K562 (cell line): ENCODE measurements around the gene TLE6. TPM values are rescaled to one million over a fixed set of nuclear protein-coding genes. Genes with fewer than 3 reads are reported as not detected.
A peak's percentile ranks its signal among the peaks of the same experiment; 100 is the strongest.

Source experiments
- ATAC-seq: fragments of 200-7000 bp; cut with Tn5 transposase; 3 replicates; pipeline ENCODE4 v1.9.1; 2020; ENCODE audit warnings: moderate library complexity
- BruUV-seq: library from RNA; stranded (reverse); fragments of 400-500 nt; replicated peaks from 2 replicates; lab custom pipeline; 2021; lab: Mats Ljungman, UMichigan
- CTCF ChIA-PET: fragments of 300-600 bp; formaldehyde crosslinking; extraction: SDS; loops from one replicate; lab custom pipeline; 2021; ENCODE audit warnings: low intra/inter-chr PET ratio; lab: Yijun Ruan, JAX
- POLR2A ChIA-PET: fragments of 300-600, 350-650 bp; sonication (Branson Sonifier 250); formaldehyde crosslinking; extraction: SDS; loops from one replicate; lab custom pipeline; 2021; ENCODE audit warnings: antibody characterized with exemption, inconsistent platforms; lab: Yijun Ruan, JAX
- DNase-seq, 4 experiments: peaks; one replicate each; pipeline versions ENCODE4 v3.0.0 to v3.0.0-alpha.2; 2011 to 2018; ENCODE audit warnings: low spot score in 3 of 4, mixed read lengths in 3 of 4; ENCODE audit errors: extremely low read depth in 1 of 4
- FAIRE-seq: peaks from 2 replicates; lab custom pipeline; 2011; peaks lifted over from hg19 to GRCh38; lab: Jason Lieb, UNC
- H2AFZ ChIP-seq: 2 replicates; pipeline ENCODE4 v1.6.0; 2011; ENCODE audit warnings: low read depth, low read length, control low read depth, inconsistent platforms
- H3K27ac ChIP-seq: fragments of 200-600 bp; 3 replicates; pipeline ENCODE4 v1.8.0; 2011; ENCODE audit warnings: low read depth, mild to moderate bottlenecking, control low read depth, inconsistent platforms, low read length, moderate library complexity, mixed read lengths; ENCODE audit errors: extremely low read depth
- H3K27me3 ChIP-seq, 2 experiments: fragments of 300-600 bp in 1 of 2; 2 replicates in 1 of 2; 3 replicates in 1 of 2; pipeline versions ENCODE4 v1.6.0 to v1.8.0; 2011; ENCODE audit warnings: inconsistent platforms in 2 of 2, low read length in 2 of 2, mild to moderate bottlenecking in 1 of 2, mixed read lengths in 1 of 2, moderate library complexity in 1 of 2; ENCODE audit not compliant: control insufficient read depth in 2 of 2, insufficient read depth in 2 of 2
- H3K36me3 ChIP-seq: fragments of 300-600 bp; 3 replicates; pipeline ENCODE4 v1.8.0; 2011; ENCODE audit warnings: mild to moderate bottlenecking, low read length, inconsistent platforms; ENCODE audit not compliant: control insufficient read depth, insufficient read depth
- H3K4me1 ChIP-seq, 2 experiments: fragments of 200-600 bp in 1 of 2; replicated peaks in 1 of 2; 2 replicates in 1 of 2; 3 replicates in 1 of 2; pipeline versions ENCODE4 v1.5.1 to v1.8.0; 2011; ENCODE audit warnings: inconsistent platforms in 2 of 2, low read length in 2 of 2, mild to moderate bottlenecking in 1 of 2, mixed read lengths in 1 of 2, moderate library complexity in 1 of 2; ENCODE audit not compliant: control insufficient read depth in 2 of 2, insufficient read depth in 2 of 2
- H3K4me2 ChIP-seq: 2 replicates; pipeline ENCODE4 v1.6.1; 2011; ENCODE audit warnings: low read length, control low read depth, inconsistent platforms, mixed read lengths; ENCODE audit not compliant: insufficient read depth
- H3K4me3 ChIP-seq: fragments of 200-600 bp; sonication (generic), shearing (Covaris generic); 2 replicates; pipeline ENCODE4 v1.5.1; 2016; ENCODE audit warnings: control low read depth, inconsistent platforms
- H3K79me2 ChIP-seq: fragments of 200-600 bp; 3 replicates; pipeline ENCODE4 v1.8.0; 2011; ENCODE audit warnings: low read length, inconsistent platforms; ENCODE audit not compliant: control insufficient read depth, insufficient read depth
- H3K9ac ChIP-seq, 2 experiments: 2 replicates each; pipeline versions ENCODE4 v1.6.0 to v1.6.1; 2011; ENCODE audit warnings: low read depth in 2 of 2, low read length in 2 of 2, control low read depth in 1 of 2, inconsistent platforms in 1 of 2, mild to moderate bottlenecking in 1 of 2, mixed read lengths in 1 of 2; ENCODE audit not compliant: insufficient read depth in 1 of 2
- H3K9me1 ChIP-seq: one replicate; pipeline ENCODE4 v1.6.0; 2011; ENCODE audit warnings: inconsistent platforms, mild to moderate bottlenecking, low read length, moderate library complexity; ENCODE audit not compliant: control insufficient read depth, insufficient read depth
- H3K9me3 ChIP-seq: replicated peaks from 2 replicates; pipeline ENCODE4 v1.5.1; 2011; ENCODE audit warnings: low read depth, low read length, inconsistent platforms; ENCODE audit not compliant: control insufficient read depth, insufficient read depth
- H4K20me1 ChIP-seq: replicated peaks from 2 replicates; pipeline ENCODE4 v1.6.1; 2011; ENCODE audit warnings: low read length, inconsistent platforms, mixed read lengths; ENCODE audit not compliant: control insufficient read depth, insufficient read depth
- ARID4B ChIP-seq: sonication (generic); formaldehyde crosslinking; IDR thresholded peaks from 2 replicates; pipeline ENCODE4 v1.8.0; 2022; ENCODE audit warnings: mild to moderate bottlenecking, missing genetic modification reagents
- ATF1 ChIP-seq, 2 experiments: fragments of 450-650 bp in 1 of 2; IDR thresholded peaks; 2 replicates each; pipeline ENCODE4 v1.6.1; 2016; ENCODE audit warnings: missing compliant biosample characterization in 1 of 2, missing genetic modification characterization in 1 of 2
- DNMT1 ChIP-seq: fragments of 450-650 bp; IDR thresholded peaks from 2 replicates; pipeline ENCODE4 v1.6.1; 2016; ENCODE audit warnings: antibody characterized with exemption, mild to moderate bottlenecking
- HNRNPL ChIP-seq: fragments of 200-400 bp; formaldehyde crosslinking; IDR thresholded peaks from 2 replicates; pipeline ENCODE4 v1.6.1; 2017; ENCODE audit warnings: low read depth, mild to moderate bottlenecking, low read length
- MED1 ChIP-seq: sonication (generic); formaldehyde crosslinking; IDR thresholded peaks from 2 replicates; pipeline ENCODE4 v1.8.1; 2023; ENCODE audit warnings: missing genetic modification reagents, borderline replicate concordance
- RBFOX2 ChIP-seq: fragments of 200-400 bp; formaldehyde crosslinking; IDR thresholded peaks from 2 replicates; pipeline ENCODE4 v1.6.1; 2017; ENCODE audit warnings: low read depth, mild to moderate bottlenecking, low read length, moderate library complexity
- SP1 ChIP-seq: sonication (generic); formaldehyde crosslinking; IDR thresholded peaks from 2 replicates; pipeline ENCODE4 v1.8.1; 2022; ENCODE audit warnings: mild to moderate bottlenecking, missing genetic modification reagents
- TFAP4 ChIP-seq: sonication (generic); formaldehyde crosslinking; IDR thresholded peaks from 2 replicates; pipeline ENCODE4 v1.8.0; 2022; ENCODE audit warnings: missing genetic modification reagents, mild to moderate bottlenecking, moderate library complexity, borderline replicate concordance
- WGBS: fragments of 100-300 bp; shearing (Covaris generic); methylation state at CpG from one replicate; pipeline ENCODE4 v1.1.6; 2016; ENCODE audit warnings: low coverage, mixed read lengths; ENCODE audit not compliant: insufficient coverage; ENCODE audit errors: missing lambda C conversion rate; 5-methylcytosine and 5-hydroxymethylcytosine counted together
- in situ Hi-C: fragments of 300-500 bp; cut with MboI; formaldehyde crosslinking; loops from 4 replicates; pipeline ENCODE4 v1.15.0; 2018; ENCODE audit warnings: inconsistent platforms, mixed read lengths
- intact Hi-C: fragments of 100-400 bp; cut with micrococcal nuclease; formaldehyde crosslinking; loops from 2 replicates; pipeline ENCODE4 v1.14.2; 2022
- polyA plus RNA-seq, 8 experiments: library from polyadenylated mRNA; depleted of rRNA in 4 of 8; stranded (reverse) in 5 of 8; unstranded in 3 of 8; fragments of >200 nt; fragmentation: Nextera tagmentation in 2 of 8; fragmentation: Illumina TruSeq in 1 of 8; extraction: Ambion mirVana in 2 of 8; extraction: Trizol in 1 of 8; gene quantifications; 2 replicates each; pipeline versions ENCODE4 v1.2.1 to v1.2.3, GENCODE V29; 2011 to 2014; ENCODE audit warnings: inconsistent platforms in 1 of 8, missing spikeins in 1 of 8
- total RNA-seq, 7 experiments: library from RNA; depleted of rRNA in 6 of 7; stranded (reverse); fragments of >200 nt in 6 of 7; fragmentation: Illumina TruSeq in 2 of 7; extraction: Trizol in 2 of 7; gene quantifications; 2 replicates each; pipeline versions ENCODE4 v1.2.1 to v1.2.3, GENCODE V29; 2011 to 2021; ENCODE audit warnings: low replicate concordance in 1 of 7
- TF ChIP-seq, protein P1 (sequence below): sonication (generic); formaldehyde crosslinking; IDR thresholded peaks from 2 replicates; pipeline ENCODE4 v1.8.1; 2023; ENCODE audit warnings: mild to moderate bottlenecking, missing genetic modification reagents

The TLE6 gene
- total and polyA plus RNA-seq, 9 of the 15 experiments (the other 6 are each of a cell fraction or from before 2014, with no cell fraction given), result 1.1 to 6.1 (median 2.5) TPM

DNA sequence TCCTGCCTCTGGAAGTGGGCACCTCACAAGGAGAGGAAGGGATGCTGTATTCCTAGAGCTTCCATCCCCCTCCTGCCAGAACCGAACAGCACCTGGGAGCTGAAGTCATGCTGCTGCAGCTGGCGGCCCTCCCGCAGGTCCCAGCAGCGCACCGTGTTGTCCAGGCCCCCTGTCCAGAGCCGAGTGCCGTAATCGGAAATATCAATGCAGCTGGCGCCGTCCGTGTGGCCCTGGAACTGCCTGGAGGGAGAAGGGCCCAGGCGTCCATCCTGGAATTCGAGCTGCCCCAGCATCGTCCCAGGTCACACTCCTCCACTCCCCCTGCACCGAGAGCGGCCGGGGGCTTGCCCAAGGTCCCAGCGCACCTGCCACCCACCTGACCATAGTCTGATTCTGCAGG is 28.0 kb downstream of the TLE6 start (continued):
- TF ChIP-seq ARID4B (CRISPR knock-in tag), result no peak
- TF ChIP-seq, all 486 proteins: peak for 0

- Histone ChIP-seq H3K36me3 (no peaks in the 10 kb centered on the region), H3K9me3 (no peaks in the 10 kb centered on the region), H3K27ac (no peak overlapping the region), H3K79me2 (no peaks in the 10 kb centered on the region), H3K9me1 (no peaks in the 10 kb centered on the region), H3K4me1 (peaks cover 0 to 27% of the 10 kb centered on the region in 2 experiments; a peak in 2 of 5 replicates), H3K4me3 (no peak overlapping the region), H4K20me1 (no peaks in the 10 kb centered on the region), H3K4me2 (no peak overlapping the region)
- ATAC-seq, result peak; percentile 100
- POLR2A ChIA-PET, result interaction anchor here (0.6 to 1.5 kb wide), 6 partner anchors 17 to 47 kb away, joined by 3 to 5 read pairs (median 4); no protein-coding TSS in a partner anchor
- peak; percentile 92 for FAIRE-seq
- BruUV-seq, result no TSS peak
- intact Hi-C loops (no loop called here), in situ Hi-C loops (no loop called here)
- WGBS, result 40% methylated on average over 15 of the region's 37 CpGs
- DNase-seq, result peak; percentile 80 to 98 (median 94)
- peak; percentile 21; the same call in 1 of the 2 replicates for TF ChIP-seq TFAP4 (CRISPR knock-in tag)
- TF ChIP-seq, protein P1, sequence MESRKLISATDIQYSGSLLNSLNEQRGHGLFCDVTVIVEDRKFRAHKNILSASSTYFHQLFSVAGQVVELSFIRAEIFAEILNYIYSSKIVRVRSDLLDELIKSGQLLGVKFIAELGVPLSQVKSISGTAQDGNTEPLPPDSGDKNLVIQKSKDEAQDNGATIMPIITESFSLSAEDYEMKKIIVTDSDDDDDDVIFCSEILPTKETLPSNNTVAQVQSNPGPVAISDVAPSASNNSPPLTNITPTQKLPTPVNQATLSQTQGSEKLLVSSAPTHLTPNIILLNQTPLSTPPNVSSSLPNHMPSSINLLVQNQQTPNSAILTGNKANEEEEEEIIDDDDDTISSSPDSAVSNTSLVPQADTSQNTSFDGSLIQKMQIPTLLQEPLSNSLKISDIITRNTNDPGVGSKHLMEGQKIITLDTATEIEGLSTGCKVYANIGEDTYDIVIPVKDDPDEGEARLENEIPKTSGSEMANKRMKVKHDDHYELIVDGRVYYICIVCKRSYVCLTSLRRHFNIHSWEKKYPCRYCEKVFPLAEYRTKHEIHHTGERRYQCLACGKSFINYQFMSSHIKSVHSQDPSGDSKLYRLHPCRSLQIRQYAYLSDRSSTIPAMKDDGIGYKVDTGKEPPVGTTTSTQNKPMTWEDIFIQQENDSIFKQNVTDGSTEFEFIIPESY (CRISPR knock-in tag), result 0 out of 2 replicates have a peak, but pooled peaks have one; percentile 28
- no peak for TF ChIP-seq ATF1 (CRISPR knock-in tag; IDR thresholded peaks at IDR 0.05)
- TF ChIP-seq ATF1 (tag; IDR thresholded peaks at IDR 0.05), result no peak
- 0 out of 2 replicates have a peak, but pooled peaks have one; percentile 26 for TF ChIP-seq RBFOX2
- peak; percentile 58; the same call in 1 of the 2 replicates for TF ChIP-seq SP1 (CRISPR knock-in tag)
- peak; percentile 69; the same call in 1 of the 2 replicates for TF ChIP-seq HNRNPL
- TF ChIP-seq DNMT1, result no peak
- no peak for TF ChIP-seq MED1 (CRISPR knock-in tag)
- TF ChIP-seq, all 486 proteins: peak for 5
- Histone ChIP-seq H3K9ac (0 out of 4 replicates have a peak overlapping the region, but pooled peaks of 1 of the 2 experiments have one; percentile 40), H2AFZ (no peak overlapping the region), H3K27me3 (no peaks in the 10 kb centered on the region; a peak in 1 of 5 replicates)
- CTCF ChIA-PET, result no interaction called here
Observed at GRCh38 chr19:3006075-3006767, 28.9 kb downstream of the TLE6 start.
